Progenitor cell of endocrine pancreas (in vitro differentiated cells): ENCODE measurements around the gene XPNPEP1. TPM values are rescaled to one million over a fixed set of nuclear protein-coding genes. Genes with fewer than 3 reads are reported as not detected.

Experiments used
- DNase-seq: peaks from one replicate; pipeline ENCODE4 v3.0.0; 2021; ENCODE audit warnings: low spot score; ENCODE audit not compliant: unreplicated experiment
- H3K27ac Mint-ChIP-seq: 2 replicates; pipeline ENCODE4 v1.8.0; 2021; ENCODE audit warnings: mild to moderate bottlenecking, moderate library complexity, mixed read lengths
- H3K27me3 Mint-ChIP-seq: 2 replicates; pipeline ENCODE4 v1.8.0; 2021; ENCODE audit warnings: mixed read lengths
- H3K36me3 Mint-ChIP-seq: 2 replicates; pipeline ENCODE4 v1.8.0; 2022; ENCODE audit warnings: mixed read lengths; ENCODE audit not compliant: insufficient read depth
- H3K4me1 Mint-ChIP-seq: 2 replicates; pipeline ENCODE4 v1.8.0; 2021; ENCODE audit warnings: low read depth, mixed read lengths
- H3K4me3 Mint-ChIP-seq: 2 replicates; pipeline ENCODE4 v1.8.0; 2021; ENCODE audit warnings: low read depth, mild to moderate bottlenecking, moderate library complexity, mixed read lengths
- H3K9me3 Mint-ChIP-seq: 2 replicates; pipeline ENCODE4 v1.8.0; 2021; ENCODE audit warnings: low read depth, mixed read lengths
- CTCF ChIP-seq: fragments of 200-600 bp; sonication (generic); IDR thresholded peaks from one replicate; pipeline ENCODE4 v1.5.0; 2021; ENCODE audit warnings: antibody characterized with exemption, mild to moderate bottlenecking; ENCODE audit not compliant: unreplicated experiment
- total RNA-seq: library from RNA; stranded (reverse); gene quantifications from 2 replicates; pipeline ENCODE4 v1.2.1, GENCODE V29; 2021

The XPNPEP1 gene
- total RNA-seq, 1 donor from 2014 or later = 40.0 TPM

DNA sequence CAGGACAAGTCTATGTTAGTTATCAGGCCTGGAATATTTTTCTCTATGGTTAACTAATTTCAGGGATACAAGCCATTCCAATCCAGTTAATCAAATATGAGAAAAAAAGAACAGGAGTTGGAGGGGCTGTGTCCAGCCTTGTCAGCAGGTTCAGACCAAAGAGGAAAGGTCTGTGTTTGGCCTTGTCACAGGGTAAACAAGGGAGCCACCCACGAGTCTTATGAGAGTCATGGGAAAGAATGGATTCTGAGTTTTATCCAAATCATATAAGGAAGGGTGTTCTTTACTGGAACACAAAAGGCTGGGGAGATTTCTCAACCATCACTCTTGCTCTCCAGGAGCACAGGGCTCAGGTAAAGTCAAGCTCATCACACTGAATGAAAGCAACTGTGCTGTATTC is 99.1 kb downstream of the XPNPEP1 start:
- Mint-ChIP-seq H3K4me3 (no peak overlapping the region), H3K27me3 (peaks cover 3% of the 10 kb centered on the region), H3K27ac (no peak overlapping the region), H3K4me1 (peaks cover 5% of the 10 kb centered on the region), H3K9me3 (peaks cover 6% of the 10 kb centered on the region), H3K36me3 (no peaks in the 10 kb centered on the region)
- no peak for TF ChIP-seq CTCF
- DNase-seq = no peak

DNA sequence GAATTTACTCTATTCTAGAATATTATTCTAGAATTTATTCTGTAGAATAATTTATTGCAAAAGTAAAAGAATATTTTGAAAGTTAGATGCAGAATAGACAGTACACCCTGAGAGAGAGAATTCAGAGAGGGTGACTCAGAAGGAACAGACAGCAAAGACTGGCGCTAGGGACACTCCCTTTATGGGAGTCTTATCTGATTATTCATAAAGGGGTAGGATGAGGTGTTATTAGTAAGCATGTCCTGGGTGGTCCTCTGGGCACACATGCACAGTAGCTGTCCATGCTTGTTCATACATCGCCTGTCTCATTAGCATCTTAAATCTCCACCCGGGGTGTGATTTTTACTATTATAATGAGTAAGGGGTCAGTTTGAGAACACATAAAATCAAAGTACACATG is 100.1 kb downstream of the XPNPEP1 start:
- no peak for TF ChIP-seq CTCF
- no peak for DNase-seq
- peaks cover 3% of the 10 kb centered on the region for H3K9me3 Mint-ChIP-seq

DNA sequence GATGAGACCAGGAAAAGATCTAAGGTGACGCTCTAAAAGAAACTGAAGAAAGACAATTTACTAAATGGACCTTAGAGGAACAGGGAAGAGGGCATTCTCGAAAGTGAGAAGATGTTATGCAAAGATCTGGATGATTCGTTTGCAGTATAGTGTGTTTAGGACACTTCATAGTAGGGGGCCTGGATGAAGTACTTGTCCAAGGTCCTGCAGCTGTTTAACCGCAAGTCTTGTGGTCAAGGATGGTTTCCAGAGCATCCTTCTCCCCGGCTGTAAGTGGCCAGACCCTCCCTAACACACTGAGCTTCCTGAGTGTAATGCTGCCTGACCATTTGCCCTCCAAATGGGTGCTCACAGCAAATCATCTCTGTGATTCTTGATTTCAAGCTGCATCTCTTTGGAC is 101.6 kb downstream of the XPNPEP1 start:
- Mint-ChIP-seq H3K36me3 (no peaks in the 10 kb centered on the region), H3K4me1 (peaks cover 5% of the 10 kb centered on the region), H3K9me3 (peaks cover 3% of the 10 kb centered on the region), H3K27me3 (peaks cover 3% of the 10 kb centered on the region), H3K27ac (no peak overlapping the region), H3K4me3 (no peak overlapping the region)
- no peak for DNase-seq
- TF ChIP-seq CTCF = no peak

More for the DNA sequence above, 100.1 kb downstream of the XPNPEP1 start:
- H3K4me3 Mint-ChIP-seq = no peak overlapping the region
- no peaks in the 10 kb centered on the region for H3K36me3 Mint-ChIP-seq
- H3K4me1 Mint-ChIP-seq = peaks cover 5% of the 10 kb centered on the region
- peaks cover 3% of the 10 kb centered on the region for H3K27me3 Mint-ChIP-seq
- no peak overlapping the region for H3K27ac Mint-ChIP-seq

DNA sequence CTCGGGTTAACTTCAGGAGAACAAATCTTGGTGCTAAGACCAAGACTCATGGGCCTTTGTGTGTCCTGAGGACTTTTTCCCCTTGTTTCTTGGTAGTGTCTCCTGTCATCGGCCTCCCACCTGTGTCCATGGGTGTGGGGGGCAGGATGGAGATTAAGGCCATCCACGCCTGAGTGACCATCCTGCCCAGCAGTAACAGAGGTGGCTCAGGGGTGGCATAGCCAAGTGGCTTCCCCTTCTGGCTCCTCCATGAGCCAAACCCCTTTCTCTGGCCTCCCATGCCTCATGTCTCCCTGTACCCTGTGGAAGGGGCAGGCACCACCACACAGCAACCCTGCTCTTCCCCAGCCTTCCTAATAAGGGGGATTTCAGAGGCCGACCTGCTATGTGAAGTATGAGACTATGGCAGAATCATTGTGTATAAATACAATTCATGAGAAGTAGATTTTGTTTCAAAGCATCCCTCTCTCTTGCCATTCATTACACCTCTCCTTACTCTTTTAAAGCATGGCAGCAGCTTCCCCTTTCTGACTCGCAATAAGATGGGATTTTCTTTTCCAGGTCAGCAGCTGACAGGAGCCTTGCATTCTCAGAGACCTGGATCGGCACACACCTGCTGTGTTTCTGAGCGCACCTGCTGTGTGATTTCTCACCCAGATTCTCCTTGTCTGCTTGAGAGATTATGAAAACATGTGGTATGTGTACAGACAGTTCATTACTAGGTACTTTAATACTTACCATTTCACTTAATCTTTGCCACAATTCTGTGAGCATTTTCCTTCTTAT is 102.5 kb downstream of the XPNPEP1 start:
- Mint-ChIP-seq H3K27ac (no peak overlapping the region), H3K9me3 (peaks cover 3% of the 10 kb centered on the region), H3K4me1 (peaks cover 5% of the 10 kb centered on the region), H3K27me3 (peaks cover 3% of the 10 kb centered on the region), H3K4me3 (no peak overlapping the region), H3K36me3 (no peaks in the 10 kb centered on the region)
- no peak for DNase-seq
- TF ChIP-seq CTCF = no peak

- Mint-ChIP-seq H3K27ac (no peak overlapping the region), H3K36me3 (no peaks in the 10 kb centered on the region)
Observed at GRCh38 chr10:109819807-109820206, 103.5 kb downstream of the XPNPEP1 start.

More at GRCh38 chr10:109819807-109820206, 103.5 kb downstream of the XPNPEP1 start:
- TF ChIP-seq CTCF = no peak
- Mint-ChIP-seq H3K4me1 (peaks cover 5% of the 10 kb centered on the region), H3K27me3 (peaks cover 3% of the 10 kb centered on the region), H3K9me3 (no peaks in the 10 kb centered on the region), H3K4me3 (no peak overlapping the region)
- DNase-seq = no peak

Other genes starting within 250 kb of the XPNPEP1 start
- gene ADD3, start 84.5 kb upstream of the XPNPEP1 start, total RNA-seq = 111 and 117 TPM in 2 replicates